Measurements from ENCODE around the gene DDX59.

DNA sequence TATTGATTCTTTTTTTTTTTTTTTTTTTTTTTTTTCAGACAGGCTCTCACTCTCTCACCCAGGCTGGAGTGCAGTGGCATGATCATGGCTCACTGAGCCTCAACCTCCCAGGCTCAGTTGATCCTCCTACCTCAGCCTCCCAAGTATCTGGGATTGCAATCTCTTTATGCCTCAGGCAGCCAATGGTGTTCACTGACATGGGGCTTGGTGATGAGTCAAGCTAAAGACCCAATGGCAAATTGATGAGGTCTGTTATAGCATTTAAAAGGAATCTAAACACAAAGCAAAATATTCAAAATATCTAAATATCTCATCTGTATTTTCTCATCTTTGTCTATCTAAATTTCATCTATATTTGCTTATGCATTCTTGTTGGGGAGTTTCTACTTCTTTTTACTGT lies 38.5 kb upstream of the DDX59 start:
- TF ChIP-seq ZFP3 (CRISPR knock-in tag; IDR thresholded peaks at IDR 0.05) (no peak), SNAI2 (CRISPR knock-in tag; IDR thresholded peaks at IDR 0.05) (no peak), PATZ1 (CRISPR knock-in tag; IDR thresholded peaks at IDR 0.05; ENCODE audit: borderline replicate concordance) (no peak), TSHZ2 (CRISPR knock-in tag; IDR thresholded peaks at IDR 0.05) (no peak), ESRRG (CRISPR knock-in tag; IDR thresholded peaks at IDR 0.05) (no peak), ZFP30 (CRISPR knock-in tag; IDR thresholded peaks at IDR 0.05) (no peak), POU6F1 (CRISPR knock-in tag; IDR thresholded peaks at IDR 0.05; ENCODE audit: borderline replicate concordance, low read depth) (no peak), ZNF70 (CRISPR knock-in tag; IDR thresholded peaks at IDR 0.05) (no peak), PPARA (CRISPR knock-in tag; IDR thresholded peaks at IDR 0.05; ENCODE audit: borderline replicate concordance) (no peak), GLIS3 (CRISPR knock-in tag; IDR thresholded peaks at IDR 0.05) (no peak)
